Ammon's horn (tissue), 1 donor: ENCODE measurements around the gene NEK4.

Experiments
- DNase-seq: peaks from one replicate; pipeline ENCODE4 v3.0.0-alpha.2; 2016; ENCODE audit warnings: low spot score

NEK4 gene

DNA sequence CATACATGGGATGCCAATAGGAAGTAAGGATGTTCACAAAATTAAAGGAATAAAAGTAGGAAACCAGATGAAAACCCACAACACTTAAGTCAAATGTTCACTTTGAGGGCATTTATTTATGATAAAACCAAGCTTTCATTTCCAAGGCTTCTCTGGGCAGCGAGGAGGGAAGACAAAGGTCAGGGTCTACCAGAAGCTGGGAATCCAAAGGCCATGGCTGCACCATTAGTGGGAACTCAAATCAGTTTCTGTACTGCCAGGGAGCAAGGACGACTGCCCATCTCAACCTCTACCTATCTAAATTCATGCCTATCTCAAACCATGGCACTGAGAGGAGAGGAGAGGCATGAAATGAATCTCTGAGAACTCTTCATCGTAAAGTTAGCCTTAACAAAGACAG lies 107.6 kb downstream of the NEK4 start:
- DNase-seq: no peak

DNA sequence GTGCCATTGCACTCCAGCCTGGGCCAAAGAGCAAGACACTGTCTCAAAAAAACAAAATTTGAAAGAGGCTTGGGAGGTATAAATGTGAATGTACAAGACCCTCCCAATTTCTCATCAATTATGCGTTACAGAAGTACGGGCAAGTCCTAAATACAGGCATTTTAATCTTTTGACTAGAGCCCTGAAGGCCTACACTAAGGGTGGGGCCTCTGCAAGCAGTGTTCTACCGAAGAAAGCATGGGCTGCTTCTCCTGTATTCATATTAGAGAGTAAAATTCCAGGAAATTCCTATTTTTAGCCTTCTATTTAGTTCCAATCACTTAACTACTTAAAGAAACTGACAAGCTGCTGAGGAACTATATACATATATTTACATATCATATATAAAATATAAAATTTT lies 110.7 kb downstream of the NEK4 start:
- DNase-seq: no peak
